A549 treated with DMSO at 1 μM for 4 hours (cell line): ENCODE data around the gene UPF2. TPM values are rescaled to one million over a fixed set of nuclear protein-coding genes. Genes with fewer than 3 reads are reported as not detected.

Experiments used
- total RNA-seq: library from RNA; stranded (reverse); fragments of 200-300 nt; extraction: Qiagen RNA extraction; gene quantifications from 5 replicates; pipeline ENCODE4 v1.2.3, GENCODE V29; 2022; ENCODE audit warnings: low read depth

Gene UPF2
- 14.4 to 20.1 TPM (median 17.2 TPM) in 5 replicates for total RNA-seq

GRCh38 chr10:12042797-12043651 is at the start of gene UPF2:
UPF2 (minus strand) TSS chr10:12042809; CDS start chr10:12035423, 7,386 bp downstream.

GRCh38 chr10:12068449-12069269 is 26.1 kb upstream of the UPF2 start, which contains the start of gene DHTKD1:
DHTKD1 (plus strand) TSS chr10:12068954; CDS start chr10:12069034, 80 bp downstream.

Other genes starting within 250 kb of the UPF2 start
- gene PROSER2, start 219.5 kb downstream of the UPF2 start, total RNA-seq, result 34.3 to 39.8 TPM (median 38.9 TPM) in 5 replicates
- 7.9 to 12.0 TPM (median 10.1 TPM) in 5 replicates for gene DHTKD1, start 26.1 kb upstream of the UPF2 start, total RNA-seq
- 12.6 to 14.6 TPM (median 13.3 TPM) in 5 replicates for gene SEC61A2, start 86.9 kb upstream of the UPF2 start, total RNA-seq
- 133 to 147 TPM (median 144 TPM) in 5 replicates for gene NUDT5, start 153.1 kb upstream of the UPF2 start, total RNA-seq
- 131 to 178 TPM (median 136 TPM) in 5 replicates for gene CDC123, start 153.4 kb upstream of the UPF2 start, total RNA-seq